GM12878 (cell line): Measurements from ENCODE around the gene IGSF23. TPM values are rescaled to one million over a fixed set of nuclear protein-coding genes. Genes with fewer than 3 reads are reported as not detected.

ENCODE experiments used
- ATAC-seq: fragments of 200-7000 bp; cut with Tn5 transposase; 3 replicates; pipeline ENCODE4 v1.9.1; 2020; ENCODE audit warnings: mild to moderate bottlenecking, moderate library complexity
- BruUV-seq: library from RNA; stranded (reverse); fragments of 400-500 nt; replicated peaks from 2 replicates; lab custom pipeline; 2021; lab: Mats Ljungman, UMichigan
- CTCF ChIA-PET: fragments of 300-600 bp; sonication (Branson Sonifier 250); formaldehyde crosslinking; extraction: SDS; loops from one replicate; lab custom pipeline; 2021; ENCODE audit warnings: inconsistent platforms; lab: Yijun Ruan, JAX
- POLR2A ChIA-PET: fragments of 350-600 bp; formaldehyde crosslinking; extraction: SDS; loops from one replicate; lab custom pipeline; 2021; ENCODE audit warnings: inconsistent platforms; lab: Charles Lee
- RAD21 ChIA-PET: fragments of 300-600 bp; sonication (Branson Sonifier 250); formaldehyde crosslinking; loops from one replicate; lab custom pipeline; 2023; ENCODE audit warnings: antibody characterized with exemption; ENCODE audit not compliant: unreplicated experiment; lab: Charles Lee
- SMC1A ChIA-PET: fragments of 300-600 bp; sonication (Branson Sonifier 250); formaldehyde crosslinking; loops from one replicate; lab custom pipeline; 2023; ENCODE audit not compliant: unreplicated experiment, uncharacterized antibody; lab: Charles Lee
- DNase-seq: peaks from one replicate; pipeline ENCODE4 v3.0.0-alpha.2; 2011; ENCODE audit warnings: low read depth, low spot score
- FAIRE-seq: peaks from 3 replicates; lab custom pipeline; 2011; peaks lifted over from hg19 to GRCh38; lab: Jason Lieb, UNC
- H2AFZ ChIP-seq: 2 replicates; pipeline ENCODE4 v1.6.0; 2011; ENCODE audit warnings: low read depth, low read length, control low read depth; ENCODE audit not compliant: control insufficient read depth
- H3K27ac ChIP-seq: 2 replicates; pipeline ENCODE4 v1.5.1; 2011; ENCODE audit warnings: control low read depth; ENCODE audit not compliant: control insufficient read depth, insufficient read depth
- H3K27me3 ChIP-seq, 2 experiments: replicated peaks in 1 of 2; 2 replicates each; pipeline versions ENCODE4 v1.6.0 to v1.6.1; 2011; ENCODE audit warnings: low read length in 1 of 2; ENCODE audit not compliant: control insufficient read depth in 2 of 2, insufficient read depth in 2 of 2
- H3K36me3 ChIP-seq, 2 experiments: 2 replicates each; pipeline ENCODE4 v1.5.1; 2011; ENCODE audit warnings: low read length in 1 of 2; ENCODE audit not compliant: control insufficient read depth in 2 of 2, insufficient read depth in 2 of 2
- H3K4me1 ChIP-seq: 2 replicates; pipeline ENCODE4 v1.6.1; 2011; ENCODE audit warnings: mild to moderate bottlenecking, low read length, moderate library complexity, mixed read lengths; ENCODE audit not compliant: control insufficient read depth, insufficient read depth
- H3K4me2 ChIP-seq: 2 replicates; pipeline ENCODE4 v1.6.0; 2011; ENCODE audit warnings: control low read depth; ENCODE audit not compliant: control insufficient read depth, insufficient read depth
- H3K4me3 ChIP-seq: fragments of 200-600 bp; sonication (generic); 2 replicates; pipeline ENCODE4 v1.5.1; 2016
- H3K79me2 ChIP-seq: 2 replicates; pipeline ENCODE4 v1.6.0; 2011; ENCODE audit warnings: low read length; ENCODE audit not compliant: control insufficient read depth, insufficient read depth
- H3K9ac ChIP-seq: 2 replicates; pipeline ENCODE4 v1.8.0; 2011; ENCODE audit warnings: low read length, control low read depth, mixed read lengths; ENCODE audit not compliant: control insufficient read depth, insufficient read depth
- H3K9me3 ChIP-seq: replicated peaks from 3 replicates; pipeline ENCODE4 v1.5.1; 2011; ENCODE audit warnings: mild to moderate bottlenecking, low read length; ENCODE audit not compliant: control insufficient read depth, insufficient read depth
- H4K20me1 ChIP-seq: 2 replicates; pipeline ENCODE4 v1.6.0; 2011; ENCODE audit not compliant: control insufficient read depth, insufficient read depth
- CHD2 ChIP-seq: IDR thresholded peaks from 2 replicates; pipeline ENCODE4 v1.6.1; 2011; ENCODE audit warnings: low read depth, low read length, improper control_type of control experiment, borderline replicate concordance
- EP300 ChIP-seq, 2 experiments: fragments of 150-350 bp in 1 of 2; IDR thresholded peaks; 2 replicates each; pipeline ENCODE4 v1.6.1; 2011 to 2012; ENCODE audit warnings: low read depth in 2 of 2, low read length in 2 of 2, borderline replicate concordance in 1 of 2, improper control_type of control experiment in 1 of 2, inconsistent platforms in 1 of 2; ENCODE audit not compliant: control insufficient read depth in 1 of 2
- HCFC1 ChIP-seq: fragments of 150-350 bp; IDR thresholded peaks from 2 replicates; pipeline ENCODE4 v1.6.1; 2014; ENCODE audit warnings: low read length
- MLLT1 ChIP-seq: fragments of 450-650 bp; IDR thresholded peaks from 2 replicates; pipeline ENCODE4 v1.6.1; 2016; ENCODE audit warnings: mild to moderate bottlenecking
- MYB ChIP-seq: fragments of 150-350 bp; IDR thresholded peaks from 2 replicates; pipeline ENCODE4 v1.6.1; 2014; ENCODE audit warnings: mild to moderate bottlenecking, low read depth, low read length, borderline replicate concordance
- SIX5 ChIP-seq: IDR thresholded peaks from 2 replicates; pipeline ENCODE4 v1.6.1; 2011; ENCODE audit warnings: mild to moderate bottlenecking, low read depth, low read length, moderate library complexity; ENCODE audit not compliant: severe bottlenecking
- TBL1XR1 ChIP-seq: IDR thresholded peaks from 2 replicates; pipeline ENCODE4 v1.6.1; 2012; ENCODE audit warnings: low read depth, low read length, improper control_type of control experiment
- ZNF622 ChIP-seq: fragments of 450-650 bp; IDR thresholded peaks from 2 replicates; pipeline ENCODE4 v1.6.1; 2017; ENCODE audit warnings: mild to moderate bottlenecking, inconsistent platforms
- WGBS: methylation state at CpG from one replicate; pipeline ENCODE4 v1.1.6; 2016; ENCODE audit warnings: low lambda C conversion rate; ENCODE audit not compliant: insufficient replicate concordance, insufficient coverage; ENCODE audit errors: missing lambda C conversion rate; 5-methylcytosine and 5-hydroxymethylcytosine counted together
- in situ Hi-C: fragments of 300-500 bp; cut with MboI; formaldehyde crosslinking; loops from 9 replicates; pipeline ENCODE4 v1.14.3; 2018; ENCODE audit warnings: mixed read lengths
- intact Hi-C: fragments of 100-400 bp; cut with micrococcal nuclease; formaldehyde crosslinking; loops from one replicate; pipeline ENCODE4 v1.14.2; 2022; ENCODE audit not compliant: unreplicated experiment
- polyA plus RNA-seq, 11 experiments: library from polyadenylated mRNA; depleted of rRNA in 4 of 11; unstranded in 6 of 11; stranded (reverse) in 5 of 11; fragments of >200 nt; fragmentation: Nextera tagmentation in 4 of 11; fragmentation: Illumina TruSeq in 1 of 11; extraction: Ambion mirVana in 4 of 11; extraction: Trizol in 1 of 11; gene quantifications; 1 replicate in 1 of 11; 2 replicates in 10 of 11; pipeline versions ENCODE4 v1.2.1 to v1.2.3, GENCODE V29; 2011 to 2016; ENCODE audit warnings: inconsistent platforms in 2 of 11, missing spikeins in 2 of 11, low read depth in 1 of 11
- total RNA-seq, 4 experiments: library from RNA; depleted of rRNA in 3 of 4; stranded (reverse); fragments of >200 nt in 3 of 4; fragmentation: Illumina TruSeq in 1 of 4; extraction: Trizol in 1 of 4; gene quantifications; 2 replicates each; pipeline versions ENCODE4 v1.2.1 to v1.2.3, GENCODE V29; 2013 to 2021
- TF ChIP-seq, protein P1 (sequence below): fragments of 450-650 bp; IDR thresholded peaks from 2 replicates; pipeline ENCODE4 v1.6.1; 2017; ENCODE audit warnings: mild to moderate bottlenecking, low read depth, inconsistent platforms; ENCODE audit not compliant: poor library complexity, severe bottlenecking
- TF ChIP-seq, protein P2 (sequence below): fragments of 450-650 bp; IDR thresholded peaks from 2 replicates; pipeline ENCODE4 v1.6.1; 2017; ENCODE audit warnings: mild to moderate bottlenecking, moderate library complexity

Gene IGSF23
- total and polyA plus RNA-seq, 10 of the 15 experiments (the other 5 are each of a cell fraction or from before 2014, with no cell fraction given), result not detected

DNA sequence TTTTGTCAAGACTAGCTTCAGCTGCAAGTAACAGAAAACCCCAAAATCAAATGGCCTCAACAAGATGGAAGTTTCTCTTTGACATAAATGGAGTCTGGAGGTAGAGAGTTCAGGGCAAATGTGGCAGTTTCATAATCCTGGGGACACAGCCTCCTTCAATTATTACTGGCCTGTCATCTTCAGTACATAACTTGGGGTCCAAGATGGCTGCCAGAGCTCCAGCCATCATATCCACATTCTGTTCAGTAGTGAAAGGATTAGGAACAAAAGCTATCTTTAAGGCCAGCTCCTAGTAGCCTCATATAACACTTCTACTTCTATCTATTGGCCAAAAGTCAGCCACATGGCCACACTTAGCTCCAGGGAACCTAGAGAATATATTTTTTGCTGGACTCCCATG is 15.0 kb upstream of the IGSF23 start:
- FAIRE-seq (no peak), ATAC-seq (no peak), DNase-seq (no peak)
- H3K4me3 ChIP-seq, result no peak overlapping the region
- TF ChIP-seq HCFC1 (no peak), CHD2 (no peak)
- TF ChIP-seq, protein P1, sequence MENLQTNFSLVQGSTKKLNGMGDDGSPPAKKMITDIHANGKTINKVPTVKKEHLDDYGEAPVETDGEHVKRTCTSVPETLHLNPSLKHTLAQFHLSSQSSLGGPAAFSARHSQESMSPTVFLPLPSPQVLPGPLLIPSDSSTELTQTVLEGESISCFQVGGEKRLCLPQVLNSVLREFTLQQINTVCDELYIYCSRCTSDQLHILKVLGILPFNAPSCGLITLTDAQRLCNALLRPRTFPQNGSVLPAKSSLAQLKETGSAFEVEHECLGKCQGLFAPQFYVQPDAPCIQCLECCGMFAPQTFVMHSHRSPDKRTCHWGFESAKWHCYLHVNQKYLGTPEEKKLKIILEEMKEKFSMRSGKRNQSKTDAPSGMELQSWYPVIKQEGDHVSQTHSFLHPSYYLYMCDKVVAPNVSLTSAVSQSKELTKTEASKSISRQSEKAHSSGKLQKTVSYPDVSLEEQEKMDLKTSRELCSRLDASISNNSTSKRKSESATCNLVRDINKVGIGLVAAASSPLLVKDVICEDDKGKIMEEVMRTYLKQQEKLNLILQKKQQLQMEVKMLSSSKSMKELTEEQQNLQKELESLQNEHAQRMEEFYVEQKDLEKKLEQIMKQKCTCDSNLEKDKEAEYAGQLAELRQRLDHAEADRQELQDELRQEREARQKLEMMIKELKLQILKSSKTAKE, result no peak
- ChIA-PET CTCF (no interaction called here), RAD21 (no interaction called here), POLR2A (no interaction called here), SMC1A (interaction anchor here (0.6 kb wide), 1 partner anchor 56 kb away, joined by 3 read pairs; no protein-coding TSS in a partner anchor)
- H3K27ac ChIP-seq, result no peak overlapping the region
- no peaks in the 10 kb centered on the region; the same call in 2 of the 3 replicates for H3K9me3 ChIP-seq
- no peaks in the 10 kb centered on the region for H3K27me3 ChIP-seq
- no peaks in the 10 kb centered on the region for H4K20me1 ChIP-seq
- H3K36me3 ChIP-seq, result no peaks in the 10 kb centered on the region
- H3K79me2 ChIP-seq, result no peaks in the 10 kb centered on the region
- no TSS peak for BruUV-seq
- in situ Hi-C loops, result no loop called here
- no peak overlapping the region for H2AFZ ChIP-seq
- intact Hi-C loops, result no loop called here
- no peak overlapping the region for H3K4me2 ChIP-seq
- H3K9ac ChIP-seq, result no peak overlapping the region
- no peaks in the 10 kb centered on the region for H3K4me1 ChIP-seq

- no peak overlapping the region for H3K4me2 ChIP-seq
- no peak for ATAC-seq
- no peak for TF ChIP-seq MLLT1
- TF ChIP-seq TBL1XR1, result no peak
- TF ChIP-seq, protein P2, sequence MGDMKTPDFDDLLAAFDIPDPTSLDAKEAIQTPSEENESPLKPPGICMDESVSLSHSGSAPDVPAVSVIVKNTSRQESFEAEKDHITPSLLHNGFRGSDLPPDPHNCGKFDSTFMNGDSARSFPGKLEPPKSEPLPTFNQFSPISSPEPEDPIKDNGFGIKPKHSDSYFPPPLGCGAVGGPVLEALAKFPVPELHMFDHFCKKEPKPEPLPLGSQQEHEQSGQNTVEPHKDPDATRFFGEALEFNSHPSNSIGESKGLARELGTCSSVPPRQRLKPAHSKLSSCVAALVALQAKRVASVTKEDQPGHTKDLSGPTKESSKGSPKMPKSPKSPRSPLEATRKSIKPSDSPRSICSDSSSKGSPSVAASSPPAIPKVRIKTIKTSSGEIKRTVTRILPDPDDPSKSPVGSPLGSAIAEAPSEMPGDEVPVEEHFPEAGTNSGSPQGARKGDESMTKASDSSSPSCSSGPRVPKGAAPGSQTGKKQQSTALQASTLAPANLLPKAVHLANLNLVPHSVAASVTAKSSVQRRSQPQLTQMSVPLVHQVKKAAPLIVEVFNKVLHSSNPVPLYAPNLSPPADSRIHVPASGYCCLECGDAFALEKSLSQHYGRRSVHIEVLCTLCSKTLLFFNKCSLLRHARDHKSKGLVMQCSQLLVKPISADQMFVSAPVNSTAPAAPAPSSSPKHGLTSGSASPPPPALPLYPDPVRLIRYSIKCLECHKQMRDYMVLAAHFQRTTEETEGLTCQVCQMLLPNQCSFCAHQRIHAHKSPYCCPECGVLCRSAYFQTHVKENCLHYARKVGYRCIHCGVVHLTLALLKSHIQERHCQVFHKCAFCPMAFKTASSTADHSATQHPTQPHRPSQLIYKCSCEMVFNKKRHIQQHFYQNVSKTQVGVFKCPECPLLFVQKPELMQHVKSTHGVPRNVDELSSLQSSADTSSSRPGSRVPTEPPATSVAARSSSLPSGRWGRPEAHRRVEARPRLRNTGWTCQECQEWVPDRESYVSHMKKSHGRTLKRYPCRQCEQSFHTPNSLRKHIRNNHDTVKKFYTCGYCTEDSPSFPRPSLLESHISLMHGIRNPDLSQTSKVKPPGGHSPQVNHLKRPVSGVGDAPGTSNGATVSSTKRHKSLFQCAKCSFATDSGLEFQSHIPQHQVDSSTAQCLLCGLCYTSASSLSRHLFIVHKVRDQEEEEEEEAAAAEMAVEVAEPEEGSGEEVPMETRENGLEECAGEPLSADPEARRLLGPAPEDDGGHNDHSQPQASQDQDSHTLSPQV, result no peak
- no peak for TF ChIP-seq EP300 (IDR thresholded peaks at IDR 0.05; ENCODE audit: borderline replicate concordance in 1 of 2, control insufficient read depth in 1 of 2, low read depth in 2 of 2, low read length in 2 of 2)
- TF ChIP-seq MYB, result no peak
- no peak for TF ChIP-seq ZNF622
- no peak for TF ChIP-seq SIX5
Observed at GRCh38 chr19:44598880-44599279, 14.5 kb upstream of the IGSF23 start.

More at GRCh38 chr19:44598880-44599279, 14.5 kb upstream of the IGSF23 start:
- Histone ChIP-seq H2AFZ (no peak overlapping the region), H3K9ac (no peak overlapping the region), H3K36me3 (no peaks in the 10 kb centered on the region), H3K27ac (no peak overlapping the region), H4K20me1 (no peaks in the 10 kb centered on the region), H3K79me2 (no peaks in the 10 kb centered on the region), H3K4me3 (no peak overlapping the region), H3K9me3 (no peaks in the 10 kb centered on the region; the same call in 2 of the 3 replicates), H3K4me1 (no peaks in the 10 kb centered on the region), H3K27me3 (no peaks in the 10 kb centered on the region)
- no TSS peak for BruUV-seq
- FAIRE-seq (no peak), DNase-seq (no peak)
- POLR2A ChIA-PET, result interaction anchor here (0.5 kb wide), 1 partner anchor 113 kb away, joined by 3 read pairs; no protein-coding TSS in a partner anchor
- RAD21 ChIA-PET, result no interaction called here
- SMC1A ChIA-PET, result no interaction called here
- intact Hi-C loops (no loop called here), in situ Hi-C loops (no loop called here)
- WGBS, result 5% methylated on average over 3 of the region's 3 CpGs
- CTCF ChIA-PET, result no interaction called here
